Hepatocyte (in vitro differentiated cells): ENCODE data around the gene TRPM3. TPM values are rescaled to one million over a fixed set of nuclear protein-coding genes. Genes with fewer than 3 reads are reported as not detected.

Experiments
- DNase-seq: peaks from one replicate; pipeline ENCODE4 v3.0.0-alpha.2; 2016; ENCODE audit warnings: low spot score
- H2AFZ ChIP-seq: fragments of 200-600 bp; sonication (generic); 2 replicates; pipeline ENCODE4 v1.6.0; 2016; ENCODE audit warnings: antibody characterized with exemption, mild to moderate bottlenecking
- H3K27ac ChIP-seq: fragments of 200-600 bp; sonication (generic); 2 replicates; pipeline ENCODE4 v1.5.1; 2016; ENCODE audit warnings: mild to moderate bottlenecking
- H3K27me3 ChIP-seq: fragments of 200-600 bp; sonication (generic); 2 replicates; pipeline ENCODE4 v1.6.1; 2016
- H3K36me3 ChIP-seq: fragments of 200-600 bp; sonication (generic); replicated peaks from 2 replicates; pipeline ENCODE4 v1.5.1; 2016; ENCODE audit warnings: low read depth; ENCODE audit not compliant: insufficient read depth
- H3K4me1 ChIP-seq: fragments of 200-600 bp; sonication (generic); 2 replicates; pipeline ENCODE4 v1.5.1; 2016; ENCODE audit warnings: mild to moderate bottlenecking, moderate library complexity; ENCODE audit not compliant: insufficient read depth
- H3K4me2 ChIP-seq: fragments of 200-600 bp; sonication (generic); 2 replicates; pipeline ENCODE4 v1.6.0; 2016
- H3K4me3 ChIP-seq: fragments of 200-600 bp; sonication (generic); 2 replicates; pipeline ENCODE4 v1.5.1; 2016; ENCODE audit warnings: mild to moderate bottlenecking
- H3K79me2 ChIP-seq: fragments of 200-600 bp; sonication (generic); 2 replicates; pipeline ENCODE4 v1.6.0; 2017; ENCODE audit warnings: mild to moderate bottlenecking
- H3K9me2 ChIP-seq: fragments of 200-600 bp; sonication (generic); replicated peaks from 2 replicates; pipeline ENCODE4 v1.6.0; 2017; ENCODE audit warnings: mild to moderate bottlenecking; ENCODE audit not compliant: insufficient read depth
- H3K9me3 ChIP-seq: fragments of 200-600 bp; sonication (generic); 2 replicates; pipeline ENCODE4 v1.5.1; 2016; ENCODE audit warnings: low read depth, mild to moderate bottlenecking
- H4K20me1 ChIP-seq: fragments of 200-600 bp; sonication (generic); 2 replicates; pipeline ENCODE4 v1.6.0; 2016; ENCODE audit warnings: mild to moderate bottlenecking; ENCODE audit not compliant: insufficient read depth, poor library complexity, severe bottlenecking
- EZH2 ChIP-seq: fragments of 200-600 bp; sonication (generic); IDR thresholded peaks from 2 replicates; pipeline ENCODE4 v1.6.1; 2016; ENCODE audit warnings: antibody characterized with exemption, mild to moderate bottlenecking, borderline replicate concordance
- EZH2phosphoT487 ChIP-seq: fragments of 200-600 bp; sonication (generic); IDR thresholded peaks from one replicate; pipeline ENCODE4 v1.6.1; 2018; ENCODE audit warnings: antibody characterized with exemption, mild to moderate bottlenecking, low read depth, moderate library complexity; ENCODE audit not compliant: unreplicated experiment, severe bottlenecking
- WGBS: methylation state at CpG from one replicate; pipeline ENCODE4 v1.1.6; 2016; ENCODE audit warnings: low lambda C conversion rate; ENCODE audit errors: missing lambda C conversion rate; 5-methylcytosine and 5-hydroxymethylcytosine counted together
- polyA plus RNA-seq: library from polyadenylated mRNA; unstranded; fragments of >200 nt; fragmentation: Nextera tagmentation; extraction: Ambion mirVana; gene quantifications from 2 replicates; pipeline ENCODE4 v1.2.1, GENCODE V29; 2016
- total RNA-seq: library from RNA; depleted of rRNA; stranded (reverse); fragments of >200 nt; gene quantifications from 2 replicates; pipeline ENCODE4 v1.2.3, GENCODE V29; 2014
- TF ChIP-seq, protein P1 (sequence below): fragments of 200-600 bp; sonication (generic); IDR thresholded peaks from 2 replicates; pipeline ENCODE4 v1.5.1; 2016; ENCODE audit warnings: antibody characterized with exemption, mild to moderate bottlenecking; ENCODE audit not compliant: poor library complexity

TRPM3 gene
- total and polyA plus RNA-seq, 2 experiments from 2014 or later, result 0.60 to 0.68 TPM

DNA sequence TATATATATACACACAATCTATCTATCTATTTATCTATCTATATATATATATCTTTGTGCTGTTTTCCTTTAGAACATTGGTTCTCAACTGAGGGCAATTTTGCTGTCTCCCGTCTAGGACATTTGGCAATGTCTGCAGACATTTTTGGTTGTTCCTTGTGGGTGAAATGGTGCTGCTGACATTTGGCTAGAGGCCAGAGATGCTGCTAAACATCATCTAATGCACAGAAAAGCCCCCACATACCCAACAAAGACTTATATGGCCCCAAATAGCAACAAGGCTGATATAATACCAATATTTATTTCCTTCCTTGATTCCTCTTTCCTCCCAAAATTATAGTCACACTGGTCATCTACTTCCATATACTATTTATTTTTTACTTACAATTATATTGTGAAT, 197.5 kb downstream of the TRPM3 start:
- Histone ChIP-seq H3K4me1 (no peaks in the 10 kb centered on the region), H3K9me2 (no peaks in the 10 kb centered on the region), H3K79me2 (no peaks in the 10 kb centered on the region), H3K36me3 (no peaks in the 10 kb centered on the region), H4K20me1 (no peaks in the 10 kb centered on the region), H2AFZ (no peak overlapping the region), H3K27ac (no peak overlapping the region), H3K9me3 (no peaks in the 10 kb centered on the region), H3K4me3 (no peak overlapping the region), H3K4me2 (no peak overlapping the region), H3K27me3 (no peaks in the 10 kb centered on the region)
- DNase-seq, result no peak
- WGBS, result 36% methylated on average over 1 of the region's 1 CpG
- TF ChIP-seq EZH2 (no peak), EZH2phosphoT487 (no peak)
- TF ChIP-seq, protein P1, sequence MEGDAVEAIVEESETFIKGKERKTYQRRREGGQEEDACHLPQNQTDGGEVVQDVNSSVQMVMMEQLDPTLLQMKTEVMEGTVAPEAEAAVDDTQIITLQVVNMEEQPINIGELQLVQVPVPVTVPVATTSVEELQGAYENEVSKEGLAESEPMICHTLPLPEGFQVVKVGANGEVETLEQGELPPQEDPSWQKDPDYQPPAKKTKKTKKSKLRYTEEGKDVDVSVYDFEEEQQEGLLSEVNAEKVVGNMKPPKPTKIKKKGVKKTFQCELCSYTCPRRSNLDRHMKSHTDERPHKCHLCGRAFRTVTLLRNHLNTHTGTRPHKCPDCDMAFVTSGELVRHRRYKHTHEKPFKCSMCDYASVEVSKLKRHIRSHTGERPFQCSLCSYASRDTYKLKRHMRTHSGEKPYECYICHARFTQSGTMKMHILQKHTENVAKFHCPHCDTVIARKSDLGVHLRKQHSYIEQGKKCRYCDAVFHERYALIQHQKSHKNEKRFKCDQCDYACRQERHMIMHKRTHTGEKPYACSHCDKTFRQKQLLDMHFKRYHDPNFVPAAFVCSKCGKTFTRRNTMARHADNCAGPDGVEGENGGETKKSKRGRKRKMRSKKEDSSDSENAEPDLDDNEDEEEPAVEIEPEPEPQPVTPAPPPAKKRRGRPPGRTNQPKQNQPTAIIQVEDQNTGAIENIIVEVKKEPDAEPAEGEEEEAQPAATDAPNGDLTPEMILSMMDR, result no peak

DNA sequence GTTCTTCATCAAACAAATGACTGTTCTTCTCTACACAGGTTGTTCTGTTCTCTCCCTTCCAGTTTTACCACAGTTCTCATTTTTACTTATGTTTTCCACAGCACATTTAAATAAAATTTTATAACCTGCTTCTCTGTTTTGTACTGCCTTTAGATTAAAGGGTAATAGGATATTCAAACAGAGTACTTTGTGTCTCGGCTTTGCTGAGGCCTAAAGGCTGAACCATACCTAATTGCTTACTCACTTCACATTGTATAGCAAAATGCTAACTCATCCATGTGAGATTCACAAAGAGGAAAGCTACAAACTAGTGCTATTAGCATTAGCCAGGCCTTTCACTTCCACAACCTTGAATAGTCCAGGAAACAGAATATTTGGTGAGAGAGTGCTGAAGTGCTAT, 200.3 kb downstream of the TRPM3 start:
- Histone ChIP-seq H3K4me2 (no peak overlapping the region), H2AFZ (no peak overlapping the region), H3K27me3 (no peaks in the 10 kb centered on the region), H3K27ac (no peak overlapping the region), H3K79me2 (no peaks in the 10 kb centered on the region), H3K9me2 (no peaks in the 10 kb centered on the region), H3K4me1 (no peaks in the 10 kb centered on the region), H3K36me3 (no peaks in the 10 kb centered on the region), H3K9me3 (no peaks in the 10 kb centered on the region), H3K4me3 (no peak overlapping the region), H4K20me1 (no peaks in the 10 kb centered on the region)
- WGBS, result 56% methylated on average over 1 of the region's 1 CpG
- no peak for DNase-seq
- TF ChIP-seq EZH2 (no peak), EZH2phosphoT487 (no peak)
- TF ChIP-seq, protein P1, result no peak

DNA sequence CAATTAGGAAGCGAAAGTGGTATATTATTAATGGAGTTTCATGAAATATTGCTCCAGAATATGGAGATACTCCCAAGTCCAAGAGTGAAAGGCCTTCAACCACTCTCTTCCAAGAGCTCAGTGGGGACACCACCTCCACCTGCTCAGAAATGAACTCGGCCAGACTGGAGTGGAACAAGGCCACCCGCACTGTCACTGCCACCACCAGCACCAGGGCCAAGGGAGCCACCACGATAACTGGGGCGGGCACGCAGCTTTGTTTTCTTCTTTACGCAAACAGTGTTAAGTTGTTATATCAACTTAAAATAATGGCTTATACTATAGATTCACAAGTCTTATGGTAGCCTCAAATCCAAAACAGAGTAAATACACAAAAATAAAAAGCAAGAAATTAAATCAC, 204.1 kb downstream of the TRPM3 start:
- Histone ChIP-seq H3K4me1 (no peaks in the 10 kb centered on the region), H3K9me3 (no peaks in the 10 kb centered on the region), H3K4me2 (no peak overlapping the region), H2AFZ (no peak overlapping the region), H3K27ac (no peak overlapping the region), H3K4me3 (no peak overlapping the region), H3K27me3 (no peaks in the 10 kb centered on the region), H4K20me1 (no peaks in the 10 kb centered on the region), H3K79me2 (no peaks in the 10 kb centered on the region), H3K9me2 (no peaks in the 10 kb centered on the region), H3K36me3 (no peaks in the 10 kb centered on the region)
- 95% methylated on average over 7 of the region's 7 CpGs for WGBS
- TF ChIP-seq EZH2 (no peak), EZH2phosphoT487 (no peak)
- TF ChIP-seq, protein P1, result no peak
- no peak for DNase-seq

DNA sequence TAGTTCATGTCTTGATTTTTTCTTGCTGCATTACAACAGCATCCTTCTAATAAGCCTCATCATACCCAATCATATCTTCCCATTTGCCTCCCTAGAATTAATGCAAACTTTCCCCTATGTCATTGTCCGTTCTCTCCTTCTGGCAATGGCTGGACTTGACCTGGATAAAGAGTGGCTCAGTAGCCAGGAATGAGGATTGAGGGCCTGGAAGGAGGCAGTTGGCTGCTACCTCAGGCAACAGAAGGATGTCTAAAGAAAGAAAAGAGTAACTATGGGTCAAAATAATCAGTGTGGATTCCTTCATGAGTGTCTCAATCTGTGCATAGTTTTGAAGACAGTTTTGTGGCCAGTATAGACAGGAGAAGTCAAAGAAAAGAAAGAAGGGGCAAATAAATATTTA, 209.6 kb downstream of the TRPM3 start:
- Histone ChIP-seq H3K4me1 (no peaks in the 10 kb centered on the region), H4K20me1 (no peaks in the 10 kb centered on the region), H3K9me3 (no peaks in the 10 kb centered on the region), H2AFZ (no peak overlapping the region), H3K9me2 (no peaks in the 10 kb centered on the region), H3K36me3 (no peaks in the 10 kb centered on the region), H3K27me3 (no peaks in the 10 kb centered on the region), H3K4me3 (no peak overlapping the region), H3K4me2 (no peak overlapping the region), H3K79me2 (no peaks in the 10 kb centered on the region), H3K27ac (no peak overlapping the region)
- DNase-seq, result no peak
- TF ChIP-seq EZH2phosphoT487 (no peak), EZH2 (no peak)
- TF ChIP-seq, protein P1, result no peak
- 95% methylated on average over 1 of the region's 1 CpG for WGBS
